ENCODE data around the gene RGL4.

RGL4 gene

GRCh38 chr22:23718371-23719165 lies 27.8 kb downstream of the RGL4 start:
- H3K9me3 ChIP-seq (ENCODE audit: control insufficient read depth, insufficient read depth, low read length): no peaks in the 10 kb centered on the region
- no peaks in the 10 kb centered on the region for H3K9me2 ChIP-seq (replicated peaks; ENCODE audit: control insufficient read depth, low read length)
- no peak overlapping the region for H3K27ac ChIP-seq (ENCODE audit: low read depth, low read length)
- H3K4me2 ChIP-seq (ENCODE audit: low read length): no peak overlapping the region
- TF ChIP-seq EZH2phosphoT487 (IDR thresholded peaks at IDR 0.05; ENCODE audit: borderline replicate concordance, low read length): no peak
- no peak for TF ChIP-seq CTCF (IDR thresholded peaks at IDR 0.05; ENCODE audit: low read depth, low read length, poor library complexity, severe bottlenecking)
- H3K27me3 ChIP-seq (ENCODE audit: control insufficient read depth, low read length): no peaks in the 10 kb centered on the region
- H3K36me3 ChIP-seq (ENCODE audit: control insufficient read depth, low read length): peaks cover 15% of the 10 kb centered on the region
- no peaks in the 10 kb centered on the region; the same call in 1 of the 2 replicates for H3F3A ChIP-seq (ENCODE audit: control insufficient read depth, insufficient read depth)
- H3K79me2 ChIP-seq (ENCODE audit: control insufficient read depth, low read length): peaks cover 23% of the 10 kb centered on the region
- H3K4me3 ChIP-seq (ENCODE audit: low read length): no peak overlapping the region
- peaks cover 20% of the 10 kb centered on the region for H3K4me1 ChIP-seq (ENCODE audit: control insufficient read depth, low read length)
- no peaks in the 10 kb centered on the region for H4K20me1 ChIP-seq (ENCODE audit: control insufficient read depth, insufficient read depth, low read depth, low read length)

GRCh38 chr22:23720855-23721254 lies 30.0 kb downstream of the RGL4 start:
- H4K20me1 ChIP-seq (ENCODE audit: control insufficient read depth, insufficient read depth, low read depth, low read length): no peaks in the 10 kb centered on the region
- no peaks in the 10 kb centered on the region for H3K9me3 ChIP-seq (ENCODE audit: control insufficient read depth, insufficient read depth, low read length)
- H3F3A ChIP-seq (ENCODE audit: control insufficient read depth, insufficient read depth): no peaks in the 10 kb centered on the region; the same call in 1 of the 2 replicates
- H3K79me2 ChIP-seq (ENCODE audit: control insufficient read depth, low read length): peaks cover 13% of the 10 kb centered on the region
- H3K9me2 ChIP-seq (replicated peaks; ENCODE audit: control insufficient read depth, low read length): no peaks in the 10 kb centered on the region
- no peak overlapping the region for H3K4me2 ChIP-seq (ENCODE audit: low read length)
- no peak overlapping the region for H3K27ac ChIP-seq (ENCODE audit: low read depth, low read length)
- no peak overlapping the region for H3K4me3 ChIP-seq (ENCODE audit: low read length)
- H3K4me1 ChIP-seq (ENCODE audit: control insufficient read depth, low read length): peaks cover 13% of the 10 kb centered on the region
- H3K27me3 ChIP-seq (ENCODE audit: control insufficient read depth, low read length): no peaks in the 10 kb centered on the region
- H3K36me3 ChIP-seq (ENCODE audit: control insufficient read depth, low read length): no peaks in the 10 kb centered on the region
- TF ChIP-seq CTCF (IDR thresholded peaks at IDR 0.05; ENCODE audit: low read depth, low read length, poor library complexity, severe bottlenecking) (no peak), EZH2phosphoT487 (IDR thresholded peaks at IDR 0.05; ENCODE audit: borderline replicate concordance, low read length) (no peak)

- Histone ChIP-seq H3K27ac (ENCODE audit: low read depth, low read length) (no peak overlapping the region), H3K4me1 (ENCODE audit: control insufficient read depth, low read length) (peaks cover 7% of the 10 kb centered on the region), H3K9me2 (replicated peaks; ENCODE audit: control insufficient read depth, low read length) (no peaks in the 10 kb centered on the region), H3K9me3 (ENCODE audit: control insufficient read depth, insufficient read depth, low read length) (no peaks in the 10 kb centered on the region), H4K20me1 (ENCODE audit: control insufficient read depth, insufficient read depth, low read depth, low read length) (no peaks in the 10 kb centered on the region), H3K4me2 (ENCODE audit: low read length) (no peak overlapping the region), H3F3A (ENCODE audit: control insufficient read depth, insufficient read depth) (no peaks in the 10 kb centered on the region; the same call in 1 of the 2 replicates), H3K4me3 (ENCODE audit: low read length) (no peak overlapping the region), H3K27me3 (ENCODE audit: control insufficient read depth, low read length) (peaks cover 7% of the 10 kb centered on the region), H3K79me2 (ENCODE audit: control insufficient read depth, low read length) (no peaks in the 10 kb centered on the region; the same call in 1 of the 2 replicates), H3K36me3 (ENCODE audit: control insufficient read depth, low read length) (no peaks in the 10 kb centered on the region)
- TF ChIP-seq EZH2phosphoT487 (IDR thresholded peaks at IDR 0.05; ENCODE audit: borderline replicate concordance, low read length) (no peak), CTCF (IDR thresholded peaks at IDR 0.05; ENCODE audit: low read depth, low read length, poor library complexity, severe bottlenecking) (no peak)
These were observed 31.3 kb downstream of the RGL4 start for GRCh38 chr22:23722160-23722559.

All from DOHH2 (cell line).